ENCODE data around the gene GNPTAB. TPM values are rescaled to one million over a fixed set of nuclear protein-coding genes. Genes with fewer than 3 reads are reported as not detected.

GNPTAB gene
- total and polyA plus RNA-seq, 12 donors, result 7.6 to 31.3 (median 15.9) TPM

GRCh38 chr12:101793401-101793800 is 37.4 kb downstream of the GNPTAB start:
- Histone ChIP-seq H3K4me3 (no peak overlapping the region), H3K9me3 (replicated peaks in 1 of 3) (no peaks in the 10 kb centered on the region), H3K27ac (peak overlapping the region in 2 of 5 donors; percentile 15 to 41), H3K36me3 (replicated peaks in 1 of 2) (no peaks in the 10 kb centered on the region), H3K4me1 (replicated peaks in 1 of 2) (peaks cover 9 to 19% of the 10 kb centered on the region in 2 donors), H3K27me3 (no peaks in the 10 kb centered on the region)
- no peak for TF ChIP-seq POLR2A (IDR thresholded peaks at IDR 0.05)
- no peak for TF ChIP-seq CTCF (IDR thresholded peaks at IDR 0.05)
- intact Hi-C loops (cut with DNase I), result no loop called here
- WGBS, 4 donors, result 25 to 51% (median 33%) methylated on average over 1 of the region's 1 CpG
- no peak for DNase-seq

- H3K9me3 ChIP-seq (replicated peaks in 1 of 3), result no peaks in the 10 kb centered on the region
- H3K36me3 ChIP-seq (replicated peaks in 1 of 2), result no peaks in the 10 kb centered on the region
- TF ChIP-seq POLR2A (IDR thresholded peaks at IDR 0.05) (no peak), CTCF (IDR thresholded peaks at IDR 0.05) (peak in 5 of 6 experiments; percentile 21 to 40 (median 33))
- DNase-seq, result peak in 1 of 7 donors; percentile 18
- no peak overlapping the region for H3K27ac ChIP-seq
- intact Hi-C loops (cut with DNase I), result no loop called here
- no peaks in the 10 kb centered on the region for H3K27me3 ChIP-seq
- H3K4me3 ChIP-seq, result no peak overlapping the region
- 64 to 74% (median 72%) methylated on average over 6 of the region's 6 CpGs for WGBS, 4 donors
- H3K4me1 ChIP-seq (replicated peaks in 1 of 2), result peaks cover 9 to 19% of the 10 kb centered on the region in 2 donors
These were observed 38.5 kb downstream of the GNPTAB start for GRCh38 chr12:101792046-101792931.

GRCh38 chr12:101789171-101789570 is 41.6 kb downstream of the GNPTAB start:
- DNase-seq, result peak in 2 of 7 donors; percentile 14 to 16
- intact Hi-C loops (cut with DNase I), result no loop called here
- 82 to 89% (median 84%) methylated on average over 4 of the region's 4 CpGs for WGBS, 4 donors

More at GRCh38 chr12:101789171-101789570, 41.6 kb downstream of the GNPTAB start:
- TF ChIP-seq CTCF (IDR thresholded peaks at IDR 0.05) (no peak), POLR2A (IDR thresholded peaks at IDR 0.05) (no peak)
- peaks cover 9 to 19% of the 10 kb centered on the region in 2 donors for H3K4me1 ChIP-seq (replicated peaks in 1 of 2)
- H3K27ac ChIP-seq, result no peak overlapping the region
- no peaks in the 10 kb centered on the region for H3K9me3 ChIP-seq (replicated peaks in 1 of 3)
- H3K36me3 ChIP-seq (replicated peaks in 1 of 2), result no peaks in the 10 kb centered on the region
- H3K27me3 ChIP-seq, result no peaks in the 10 kb centered on the region
- no peak overlapping the region for H3K4me3 ChIP-seq
